HepG2 (cell line): Measurements from ENCODE around the gene ALDH18A1. TPM values are rescaled to one million over a fixed set of nuclear protein-coding genes. Genes with fewer than 3 reads are reported as not detected.

Source experiments
- HNF1A ChIP-seq, 2 experiments: sonication (generic) in 1 of 2; formaldehyde crosslinking in 1 of 2; IDR thresholded peaks; 2 replicates each; pipeline versions ENCODE4 v1.4.0 to v1.6.1; 2016 to 2020; ENCODE audit warnings: borderline replicate concordance in 1 of 2, low read depth in 1 of 2, mild to moderate bottlenecking in 1 of 2, missing genetic modification reagents in 1 of 2
- PATZ1 ChIP-seq: sonication (generic); formaldehyde crosslinking; IDR thresholded peaks from 2 replicates; pipeline ENCODE4 v1.4.0; 2020; ENCODE audit warnings: missing genetic modification reagents
- PBX3 ChIP-seq: sonication (generic); formaldehyde crosslinking; IDR thresholded peaks from 2 replicates; pipeline ENCODE4 v1.8.1; 2023; ENCODE audit warnings: missing genetic modification reagents, inconsistent platforms, borderline replicate concordance
- PRDM10 ChIP-seq: sonication (generic); formaldehyde crosslinking; IDR thresholded peaks from 2 replicates; pipeline ENCODE4 v1.4.0; 2020; ENCODE audit warnings: low read depth, missing genetic modification reagents
- SAP130 ChIP-seq: IDR thresholded peaks from 2 replicates; pipeline ENCODE4 v1.6.1; 2016; ENCODE audit warnings: low read depth
- YEATS2 ChIP-seq: sonication (generic); formaldehyde crosslinking; IDR thresholded peaks from 2 replicates; pipeline ENCODE4 v1.4.0; 2020; ENCODE audit warnings: missing genetic modification reagents, borderline replicate concordance
- ZBTB25 ChIP-seq: IDR thresholded peaks from 2 replicates; pipeline ENCODE4 v1.6.1; 2018; ENCODE audit warnings: missing genetic modification reagents
- ZNF121 ChIP-seq: sonication (generic); formaldehyde crosslinking; IDR thresholded peaks from 2 replicates; pipeline ENCODE4 v1.5.0; 2020; ENCODE audit warnings: mild to moderate bottlenecking, missing genetic modification reagents
- ZNF33A ChIP-seq: sonication (generic); formaldehyde crosslinking; IDR thresholded peaks from 2 replicates; pipeline ENCODE4 v1.5.1; 2020; ENCODE audit warnings: missing genetic modification reagents, mild to moderate bottlenecking, moderate library complexity, borderline replicate concordance
- ZNF572 ChIP-seq: sonication (generic); formaldehyde crosslinking; IDR thresholded peaks from 2 replicates; pipeline ENCODE4 v1.5.1; 2020; ENCODE audit warnings: mild to moderate bottlenecking, missing genetic modification reagents
- ZNF597 ChIP-seq: sonication (generic); formaldehyde crosslinking; IDR thresholded peaks from 2 replicates; pipeline ENCODE4 v1.5.0; 2020; ENCODE audit warnings: missing genetic modification reagents
- ZSCAN5A ChIP-seq: sonication (generic); formaldehyde crosslinking; IDR thresholded peaks from 2 replicates; pipeline ENCODE4 v1.8.0; 2022; ENCODE audit warnings: mild to moderate bottlenecking, missing genetic modification reagents, borderline replicate concordance
- polyA plus RNA-seq, 8 experiments: library from polyadenylated mRNA; depleted of rRNA in 3 of 8; stranded (reverse) in 7 of 8; unstranded in 1 of 8; fragments of >200 nt; fragmentation: Illumina TruSeq in 4 of 8; extraction: Trizol in 4 of 8; gene quantifications; 2 replicates each; pipeline versions ENCODE4 v1.2.1 to v1.2.3, GENCODE V29; 2011 to 2016; ENCODE audit warnings: low read depth in 4 of 8, missing spikeins in 1 of 8, mixed read lengths in 1 of 8; ENCODE audit not compliant: insufficient read depth in 1 of 8
- total RNA-seq, 5 experiments: library from RNA; depleted of rRNA; stranded (reverse); fragments of >200 nt; fragmentation: Illumina TruSeq; extraction: Trizol; gene quantifications; 2 replicates each; pipeline ENCODE4 v1.2.3, GENCODE V29; 2016; ENCODE audit warnings: low read depth in 1 of 5

Gene ALDH18A1
- total and polyA plus RNA-seq, 2 of the 13 experiments (the other 11 are each of a cell fraction or from before 2014, with no cell fraction given) = 180 to 263 TPM

GRCh38 chr10:95640891-95641315, 15.6 kb downstream of the ALDH18A1 start (continued):
- TF ChIP-seq PRDM10 (peak; percentile 80), ZSCAN5A (CRISPR knock-in tag) (peak; percentile 93; the same call in 1 of the 2 replicates), PATZ1 (CRISPR knock-in tag) (peak; percentile 64; the same call in 1 of the 2 replicates), ZNF572 (CRISPR knock-in tag) (no peak), ZNF121 (peak; percentile 63), HNF1A (IDR thresholded peaks at IDR 0.05; ENCODE audit: low read depth) (no peak), HNF1A (CRISPR knock-in tag; IDR thresholded peaks at IDR 0.05; ENCODE audit: borderline replicate concordance) (peak; percentile 75; the same call in 1 of the 2 replicates), YEATS2 (CRISPR knock-in tag) (0 out of 2 replicates have a peak, but pooled peaks have one; percentile 36), ZNF597 (no peak), ZBTB25 (CRISPR knock-in tag) (peak; percentile 48; the same call in 1 of the 2 replicates), ZNF33A (0 out of 2 replicates have a peak, but pooled peaks have one; percentile 51), PBX3 (CRISPR knock-in tag) (no peak), SAP130 (CRISPR knock-in tag) (peak; percentile 77)
